ENCODE data around the gene JAKMIP1. TPM values are rescaled to one million over a fixed set of nuclear protein-coding genes. Genes with fewer than 3 reads are reported as not detected.

Gene JAKMIP1
- total and polyA plus RNA-seq, 5 donors from 2014 or later, result 18.7 to 39.7 (median 32.6) TPM

Other genes with a start within 250 kb of the JAKMIP1 start
- gene C4orf50, start 182.1 kb downstream of the JAKMIP1 start, total RNA-seq, result 3.5 TPM
- gene C4orf50, start 182.1 kb downstream of the JAKMIP1 start, polyA plus RNA-seq, result under 1 TPM in 2 of 4 donors, not detected in 2; 0.05 to 0.11 TPM
- 3.8 TPM for gene WFS1, start 69.3 kb upstream of the JAKMIP1 start, total RNA-seq
- 1 to 10 TPM; 2.5 to 4.2 (median 3.4) TPM for gene WFS1, start 69.3 kb upstream of the JAKMIP1 start, polyA plus RNA-seq